HuH-7.5 (cell line): Measurements from ENCODE around the gene RBM4.

Experiments
- DNase-seq: peaks from one replicate; pipeline ENCODE4 v3.0.0; 2011; ENCODE audit warnings: low spot score

RBM4 gene

GRCh38 chr11:66659763-66660162 is 21.3 kb downstream of the RBM4 start:
- no peak for DNase-seq

GRCh38 chr11:66663741-66664296 is 25.3 kb downstream of the RBM4 start:
- no peak for DNase-seq

DNA sequence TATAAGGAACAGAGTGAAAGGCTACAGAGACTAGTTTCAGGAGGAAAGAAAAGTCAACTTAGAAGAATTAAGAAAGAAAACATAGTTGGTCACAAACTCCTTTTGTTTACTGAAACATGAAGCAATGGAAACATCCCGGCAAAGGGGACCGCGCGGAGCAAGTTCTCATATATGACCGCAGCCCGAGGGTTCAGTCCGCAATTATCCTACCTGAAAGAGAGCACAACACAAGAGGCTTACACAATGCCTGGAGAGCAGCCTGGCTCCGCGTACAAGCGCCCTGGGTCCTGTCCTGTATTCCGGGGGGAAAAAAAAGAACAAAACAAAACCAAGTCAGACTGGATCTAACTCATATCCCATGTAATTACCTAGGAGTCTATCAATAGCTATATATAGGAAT is 26.9 kb downstream of the RBM4 start:
- DNase-seq: no peak

DNA sequence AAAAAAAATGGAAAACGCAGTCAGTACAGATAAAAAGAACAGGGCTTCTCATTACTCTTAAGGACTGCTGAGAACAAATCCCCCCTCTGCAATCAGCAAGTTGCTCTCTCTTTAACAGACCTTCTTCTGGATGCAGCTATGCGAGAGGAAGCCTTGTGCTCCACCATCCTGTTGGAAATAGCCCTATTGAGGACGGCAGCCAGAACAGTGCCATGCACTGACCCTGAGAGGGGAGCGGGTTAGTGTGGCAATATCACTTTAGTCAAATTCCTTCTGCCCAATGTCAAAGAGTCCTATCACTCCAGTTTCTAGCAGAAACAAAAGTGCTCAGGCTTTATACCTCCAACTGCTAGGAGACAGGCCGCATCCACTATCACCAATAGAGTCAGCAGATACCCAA is 32.3 kb downstream of the RBM4 start:
- no peak for DNase-seq

GRCh38 chr11:66674964-66675602 is 36.6 kb downstream of the RBM4 start:
- peak; percentile 72 for DNase-seq

GRCh38 chr11:66676282-66676919 is 37.9 kb downstream of the RBM4 start:
- DNase-seq: no peak

- DNase-seq: no peak
Observed at GRCh38 chr11:66676931-66677598, 38.6 kb downstream of the RBM4 start.

- peak; percentile 100 for DNase-seq
Observed at GRCh38 chr11:66677599-66678375, 39.3 kb downstream of the RBM4 start, which contains the start of gene RBM4B. TSS of gene RBM4B (minus strand) at chr11:66677887. CDS start at chr11:66677079, 808 bp downstream.

DNA sequence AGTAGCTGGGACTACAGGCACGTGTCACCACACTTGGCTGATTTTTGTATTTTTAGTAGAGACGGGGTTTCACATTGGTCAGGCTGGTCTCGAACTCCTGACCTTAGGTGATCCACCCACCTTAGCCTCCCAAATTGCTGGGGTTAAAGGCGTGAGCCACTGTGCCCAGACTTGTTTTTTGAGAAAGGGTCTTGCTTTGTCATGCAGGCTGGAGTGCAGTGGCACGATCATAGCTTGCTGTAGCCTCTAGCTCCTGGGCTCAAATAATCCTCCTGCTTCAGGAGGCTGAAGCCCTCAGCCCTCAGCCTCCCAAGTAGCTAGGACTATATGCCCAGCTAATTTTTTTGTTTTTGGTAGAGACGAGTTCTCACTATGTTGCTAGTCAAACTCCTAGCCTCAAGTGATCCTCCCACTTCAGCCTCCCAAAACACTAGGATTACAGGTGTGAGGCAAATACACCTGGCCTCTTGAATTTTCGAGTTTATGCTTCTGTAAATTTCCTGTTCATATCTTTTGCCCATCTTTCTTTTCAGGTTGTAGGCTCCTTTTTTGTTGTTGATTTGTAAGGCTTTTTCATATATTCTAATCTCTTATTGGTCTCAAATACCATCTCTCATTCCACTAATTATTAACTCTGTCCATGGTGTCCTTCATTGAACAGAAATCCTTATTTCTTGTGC is 42.6 kb downstream of the RBM4 start:
- no peak for DNase-seq

DNA sequence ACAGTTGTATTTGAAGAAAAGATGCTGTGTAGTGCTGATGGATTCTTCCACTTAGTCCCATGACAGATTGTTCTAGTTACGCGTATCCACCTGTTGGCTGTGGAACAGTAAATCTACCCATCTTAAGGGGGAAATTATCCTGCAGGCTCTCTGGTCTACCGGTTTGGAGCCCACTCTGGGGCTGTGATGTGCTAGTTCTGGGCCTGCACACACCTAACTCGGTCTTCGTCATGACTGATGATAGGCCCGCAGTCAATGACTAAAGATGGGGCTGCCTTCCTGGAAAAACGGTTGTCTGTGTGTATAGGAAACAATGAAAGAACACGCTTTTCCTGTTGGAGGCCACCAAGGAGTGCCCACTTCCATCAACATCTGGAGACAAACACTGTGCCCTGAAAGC is 45.4 kb downstream of the RBM4 start:
- no peak for DNase-seq

- DNase-seq: no peak
Observed at GRCh38 chr11:66684635-66685034, 46.1 kb downstream of the RBM4 start.

- DNase-seq: no peak
Observed at GRCh38 chr11:66685276-66686099, 47.0 kb downstream of the RBM4 start.

GRCh38 chr11:66686100-66686785 is 47.7 kb downstream of the RBM4 start:
- DNase-seq: peak; percentile 39

DNA sequence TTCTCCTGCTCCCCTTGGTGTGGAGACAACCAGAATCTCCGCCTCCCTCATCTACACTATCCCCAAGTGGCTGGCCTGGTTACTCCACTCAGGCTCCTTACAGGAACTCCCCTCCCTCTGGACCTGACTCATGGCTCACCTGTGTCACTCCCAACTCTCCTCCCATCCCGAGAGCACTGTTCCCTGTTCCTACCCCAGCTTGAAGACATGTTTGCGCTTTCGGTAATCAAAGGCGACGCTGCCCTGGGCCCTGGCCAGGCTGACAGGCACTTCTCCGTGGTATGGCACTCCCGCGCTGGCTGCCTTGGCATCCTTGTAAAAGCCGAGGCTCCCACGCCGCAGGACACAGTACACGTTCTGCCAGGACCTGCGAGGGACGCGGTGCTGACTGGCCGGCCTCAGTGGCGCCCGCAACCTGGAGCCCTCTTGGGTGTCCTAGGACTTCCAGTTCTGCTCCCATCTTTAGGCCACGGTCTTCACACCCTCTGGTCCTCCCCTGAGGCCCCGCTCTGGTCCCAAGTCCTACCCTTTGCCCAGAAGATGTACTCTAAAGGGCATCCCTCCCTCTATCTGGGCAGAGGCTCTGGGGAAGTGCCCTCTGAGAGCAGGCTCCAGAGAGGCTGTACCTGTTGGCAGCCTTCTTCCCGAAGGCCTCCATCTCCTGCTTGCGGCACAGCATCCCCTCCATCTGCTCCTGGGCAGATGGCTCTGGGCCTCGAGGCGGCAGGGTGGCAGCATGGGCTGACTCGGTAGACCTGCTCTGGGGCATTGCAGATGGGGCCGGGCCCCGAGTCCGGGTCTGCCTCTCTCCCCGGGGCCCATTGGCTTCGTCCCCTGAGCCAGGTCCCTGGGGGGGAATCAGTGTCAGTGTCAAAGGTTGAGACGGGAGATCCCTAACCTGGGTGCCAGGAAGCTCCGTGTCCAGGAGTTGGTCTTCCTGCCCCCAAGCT is 48.6 kb downstream of the RBM4 start:
- DNase-seq: peak; percentile 42

GRCh38 chr11:66687831-66688281 is 49.4 kb downstream of the RBM4 start:
- peak; percentile 53 for DNase-seq

DNA sequence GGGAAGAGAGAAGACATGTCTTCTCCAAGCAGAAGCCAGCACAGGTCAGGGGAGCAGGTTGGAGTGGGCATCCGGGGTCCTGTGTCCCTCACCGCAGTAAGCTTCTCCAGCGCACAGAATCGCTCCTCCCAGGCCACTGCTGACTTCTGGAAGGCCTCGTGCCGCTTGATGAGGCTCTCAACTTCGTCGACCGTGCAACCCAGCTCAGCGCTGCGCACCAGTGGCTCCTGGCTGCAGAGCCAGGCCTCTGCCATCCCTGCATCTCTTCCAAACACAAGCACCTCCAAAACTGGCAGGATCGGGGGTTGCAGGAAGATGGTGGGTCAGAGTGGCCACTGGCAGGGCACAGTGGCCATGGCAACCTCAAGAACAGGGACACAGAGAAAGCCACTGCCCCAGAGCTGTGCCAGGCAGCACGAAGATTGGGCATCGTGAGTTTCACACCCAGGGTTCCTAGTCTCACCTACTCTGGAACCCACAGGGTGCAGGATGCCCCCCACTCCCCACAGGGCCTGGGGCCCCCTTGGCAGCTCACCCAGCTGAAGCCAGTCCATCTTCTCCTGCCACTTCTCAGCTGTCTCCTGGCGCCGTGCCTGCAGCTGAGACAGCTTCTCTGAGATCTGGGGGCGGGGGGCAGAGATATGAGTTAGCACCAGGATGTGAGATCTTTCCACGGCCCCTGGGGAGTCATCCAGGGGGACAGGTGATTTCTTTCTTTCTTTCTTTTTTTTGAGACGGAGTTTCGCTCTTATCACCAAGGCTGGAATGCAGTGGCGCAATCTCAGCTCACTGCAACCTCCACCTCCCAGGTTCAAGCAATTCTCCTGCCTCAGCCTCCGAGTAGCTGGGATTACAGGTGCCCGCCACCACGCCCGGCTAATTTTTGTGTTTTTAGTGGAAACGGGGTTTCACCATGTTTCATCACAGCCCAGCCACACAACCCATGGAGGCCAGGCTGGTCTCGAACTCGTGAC is 50.3 kb downstream of the RBM4 start:
- DNase-seq: peak; percentile 71
